ENCODE data around the gene PLCG2. TPM values are rescaled to one million over a fixed set of nuclear protein-coding genes. Genes with fewer than 3 reads are reported as not detected.
A peak's percentile ranks its signal among the peaks of the same experiment; 100 is the strongest.

Gene PLCG2
- total RNA-seq, 1 donor from 2014 or later: 8.4 TPM

GRCh38 chr16:81891736-81892364, 112.8 kb downstream of the PLCG2 start:
- peaks cover 0 to under 1% (median 0%) of the 10 kb centered on the region in 3 donors for H3K4me1 ChIP-seq (ENCODE audit: control insufficient read depth in 3 of 3, insufficient read depth in 3 of 3, low read length in 3 of 3)
- no peak overlapping the region for H3K9ac ChIP-seq (ENCODE audit: low read depth in 1 of 3, low read length in 3 of 3)
- H3K27ac ChIP-seq (ENCODE audit: low read depth, low read length): no peak overlapping the region
- H3K36me3 ChIP-seq (ENCODE audit: control insufficient read depth in 3 of 3, insufficient read depth in 3 of 3, low read length in 3 of 3): peaks cover 0 to 2% (median 0%) of the 10 kb centered on the region in 3 donors
- no peak overlapping the region for H3K4me3 ChIP-seq (ENCODE audit: low read length in 3 of 3)
- no peaks in the 10 kb centered on the region for H3K9me3 ChIP-seq (ENCODE audit: control insufficient read depth in 3 of 3, low read length in 3 of 3)
- peaks cover 0 to 6% (median 5%) of the 10 kb centered on the region in 3 donors for H3K27me3 ChIP-seq (ENCODE audit: control insufficient read depth in 3 of 3, insufficient read depth in 3 of 3, low read length in 3 of 3)

- no peaks in the 10 kb centered on the region for H3K9me3 ChIP-seq (ENCODE audit: control insufficient read depth in 3 of 3, low read length in 3 of 3)
- H3K4me3 ChIP-seq (ENCODE audit: low read length in 3 of 3): no peak overlapping the region
- no peak overlapping the region for H3K9ac ChIP-seq (ENCODE audit: low read depth in 1 of 3, low read length in 3 of 3)
- no peak overlapping the region for H3K27ac ChIP-seq (ENCODE audit: low read depth, low read length)
- peaks cover 0 to 4% (median 2%) of the 10 kb centered on the region in 3 donors for H3K4me1 ChIP-seq (ENCODE audit: control insufficient read depth in 3 of 3, insufficient read depth in 3 of 3, low read length in 3 of 3)
- H3K36me3 ChIP-seq (ENCODE audit: control insufficient read depth in 3 of 3, insufficient read depth in 3 of 3, low read length in 3 of 3): peaks cover 0 to 2% (median 0%) of the 10 kb centered on the region in 3 donors
- H3K27me3 ChIP-seq (ENCODE audit: control insufficient read depth in 3 of 3, insufficient read depth in 3 of 3, low read length in 3 of 3): peaks cover 0 to 6% (median 5%) of the 10 kb centered on the region in 3 donors
These were observed 115.5 kb downstream of the PLCG2 start for GRCh38 chr16:81894592-81894991.

GRCh38 chr16:81896902-81897301, 117.8 kb downstream of the PLCG2 start:
- H3K27me3 ChIP-seq (ENCODE audit: control insufficient read depth in 3 of 3, insufficient read depth in 3 of 3, low read length in 3 of 3): peaks cover 0 to 4% (median 3%) of the 10 kb centered on the region in 3 donors

GRCh38 chr16:81899601-81900000, 120.5 kb downstream of the PLCG2 start:
- no peak overlapping the region for H3K27ac ChIP-seq (ENCODE audit: low read depth, low read length)
- H3K36me3 ChIP-seq (ENCODE audit: control insufficient read depth in 3 of 3, insufficient read depth in 3 of 3, low read length in 3 of 3): peaks cover 0 to 2% (median 0%) of the 10 kb centered on the region in 3 donors
- H3K27me3 ChIP-seq (ENCODE audit: control insufficient read depth in 3 of 3, insufficient read depth in 3 of 3, low read length in 3 of 3): no peaks in the 10 kb centered on the region
- no peaks in the 10 kb centered on the region for H3K9me3 ChIP-seq (ENCODE audit: control insufficient read depth in 3 of 3, low read length in 3 of 3)
- H3K9ac ChIP-seq (ENCODE audit: low read depth in 1 of 3, low read length in 3 of 3): no peak overlapping the region
- no peak overlapping the region for H3K4me3 ChIP-seq (ENCODE audit: low read length in 3 of 3)
- peaks cover 2 to 4% (median 4%) of the 10 kb centered on the region in 3 donors for H3K4me1 ChIP-seq (ENCODE audit: control insufficient read depth in 3 of 3, insufficient read depth in 3 of 3, low read length in 3 of 3)

More at GRCh38 chr16:81896902-81897301, 117.8 kb downstream of the PLCG2 start:
- peaks cover 0 to 2% (median 0%) of the 10 kb centered on the region in 3 donors for H3K36me3 ChIP-seq (ENCODE audit: control insufficient read depth in 3 of 3, insufficient read depth in 3 of 3, low read length in 3 of 3)
- H3K4me1 ChIP-seq (ENCODE audit: control insufficient read depth in 3 of 3, insufficient read depth in 3 of 3, low read length in 3 of 3): peaks cover 2 to 4% (median 4%) of the 10 kb centered on the region in 3 donors
- H3K9me3 ChIP-seq (ENCODE audit: control insufficient read depth in 3 of 3, low read length in 3 of 3): no peaks in the 10 kb centered on the region
- H3K27ac ChIP-seq (ENCODE audit: low read depth, low read length): no peak overlapping the region
- no peak overlapping the region for H3K4me3 ChIP-seq (ENCODE audit: low read length in 3 of 3)
- H3K9ac ChIP-seq (ENCODE audit: low read depth in 1 of 3, low read length in 3 of 3): no peak overlapping the region

GRCh38 chr16:81900014-81900413, 120.9 kb downstream of the PLCG2 start:
- Histone ChIP-seq H3K9ac (ENCODE audit: low read depth in 1 of 3, low read length in 3 of 3) (no peak overlapping the region), H3K36me3 (ENCODE audit: control insufficient read depth in 3 of 3, insufficient read depth in 3 of 3, low read length in 3 of 3) (peaks cover 0 to 2% (median 0%) of the 10 kb centered on the region in 3 donors), H3K9me3 (ENCODE audit: control insufficient read depth in 3 of 3, low read length in 3 of 3) (no peaks in the 10 kb centered on the region), H3K4me3 (ENCODE audit: low read length in 3 of 3) (no peak overlapping the region), H3K27ac (ENCODE audit: low read depth, low read length) (no peak overlapping the region), H3K4me1 (ENCODE audit: control insufficient read depth in 3 of 3, insufficient read depth in 3 of 3, low read length in 3 of 3) (peaks cover 2 to 4% (median 4%) of the 10 kb centered on the region in 3 donors), H3K27me3 (ENCODE audit: control insufficient read depth in 3 of 3, insufficient read depth in 3 of 3, low read length in 3 of 3) (no peaks in the 10 kb centered on the region)

GRCh38 chr16:81900456-81900855, 121.4 kb downstream of the PLCG2 start:
- Histone ChIP-seq H3K27ac (ENCODE audit: low read depth, low read length) (no peak overlapping the region), H3K9ac (ENCODE audit: low read depth in 1 of 3, low read length in 3 of 3) (no peak overlapping the region), H3K4me1 (ENCODE audit: control insufficient read depth in 3 of 3, insufficient read depth in 3 of 3, low read length in 3 of 3) (peaks cover 2 to 4% (median 4%) of the 10 kb centered on the region in 3 donors), H3K27me3 (ENCODE audit: control insufficient read depth in 3 of 3, insufficient read depth in 3 of 3, low read length in 3 of 3) (no peaks in the 10 kb centered on the region), H3K9me3 (ENCODE audit: control insufficient read depth in 3 of 3, low read length in 3 of 3) (no peaks in the 10 kb centered on the region), H3K36me3 (ENCODE audit: control insufficient read depth in 3 of 3, insufficient read depth in 3 of 3, low read length in 3 of 3) (peaks cover 0 to 2% (median 0%) of the 10 kb centered on the region in 3 donors), H3K4me3 (ENCODE audit: low read length in 3 of 3) (no peak overlapping the region)

GRCh38 chr16:81901484-81901883, 122.4 kb downstream of the PLCG2 start:
- Histone ChIP-seq H3K4me1 (ENCODE audit: control insufficient read depth in 3 of 3, insufficient read depth in 3 of 3, low read length in 3 of 3) (peaks cover 2 to 4% (median 4%) of the 10 kb centered on the region in 3 donors), H3K4me3 (ENCODE audit: low read length in 3 of 3) (no peak overlapping the region), H3K27ac (ENCODE audit: low read depth, low read length) (peak overlapping the region; percentile 23), H3K36me3 (ENCODE audit: control insufficient read depth in 3 of 3, insufficient read depth in 3 of 3, low read length in 3 of 3) (no peaks in the 10 kb centered on the region), H3K9ac (ENCODE audit: low read depth in 1 of 3, low read length in 3 of 3) (no peak overlapping the region), H3K27me3 (ENCODE audit: control insufficient read depth in 3 of 3, insufficient read depth in 3 of 3, low read length in 3 of 3) (no peaks in the 10 kb centered on the region), H3K9me3 (ENCODE audit: control insufficient read depth in 3 of 3, low read length in 3 of 3) (no peaks in the 10 kb centered on the region)

- H3K27ac ChIP-seq (ENCODE audit: low read depth, low read length): peak overlapping the region; percentile 23
- no peaks in the 10 kb centered on the region for H3K36me3 ChIP-seq (ENCODE audit: control insufficient read depth in 3 of 3, insufficient read depth in 3 of 3, low read length in 3 of 3)
These were observed 122.9 kb downstream of the PLCG2 start for GRCh38 chr16:81902025-81902424.

GRCh38 chr16:81904320-81904719, 125.2 kb downstream of the PLCG2 start:
- Histone ChIP-seq H3K27ac (ENCODE audit: low read depth, low read length) (no peak overlapping the region), H3K27me3 (ENCODE audit: control insufficient read depth in 3 of 3, insufficient read depth in 3 of 3, low read length in 3 of 3) (no peaks in the 10 kb centered on the region), H3K36me3 (ENCODE audit: control insufficient read depth in 3 of 3, insufficient read depth in 3 of 3, low read length in 3 of 3) (peaks cover 0 to 2% (median 0%) of the 10 kb centered on the region in 3 donors), H3K4me3 (ENCODE audit: low read length in 3 of 3) (no peak overlapping the region), H3K4me1 (ENCODE audit: control insufficient read depth in 3 of 3, insufficient read depth in 3 of 3, low read length in 3 of 3) (peaks cover 0 to 4% (median 0%) of the 10 kb centered on the region in 3 donors), H3K9me3 (ENCODE audit: control insufficient read depth in 3 of 3, low read length in 3 of 3) (no peaks in the 10 kb centered on the region), H3K9ac (ENCODE audit: low read depth in 1 of 3, low read length in 3 of 3) (no peak overlapping the region)

More at GRCh38 chr16:81902025-81902424, 122.9 kb downstream of the PLCG2 start:
- H3K9me3 ChIP-seq (ENCODE audit: control insufficient read depth in 3 of 3, low read length in 3 of 3): no peaks in the 10 kb centered on the region
- H3K4me1 ChIP-seq (ENCODE audit: control insufficient read depth in 3 of 3, insufficient read depth in 3 of 3, low read length in 3 of 3): peaks cover 2 to 4% (median 2%) of the 10 kb centered on the region in 3 donors
- H3K4me3 ChIP-seq (ENCODE audit: low read length in 3 of 3): no peak overlapping the region
- H3K9ac ChIP-seq (ENCODE audit: low read depth in 1 of 3, low read length in 3 of 3): no peak overlapping the region
- no peaks in the 10 kb centered on the region for H3K27me3 ChIP-seq (ENCODE audit: control insufficient read depth in 3 of 3, insufficient read depth in 3 of 3, low read length in 3 of 3)

GRCh38 chr16:81905277-81905676, 126.2 kb downstream of the PLCG2 start:
- Histone ChIP-seq H3K4me1 (ENCODE audit: control insufficient read depth in 3 of 3, insufficient read depth in 3 of 3, low read length in 3 of 3) (peaks cover 0 to 4% (median 0%) of the 10 kb centered on the region in 3 donors), H3K27me3 (ENCODE audit: control insufficient read depth in 3 of 3, insufficient read depth in 3 of 3, low read length in 3 of 3) (no peaks in the 10 kb centered on the region), H3K36me3 (ENCODE audit: control insufficient read depth in 3 of 3, insufficient read depth in 3 of 3, low read length in 3 of 3) (peaks cover 0 to 2% (median 0%) of the 10 kb centered on the region in 3 donors), H3K9ac (ENCODE audit: low read depth in 1 of 3, low read length in 3 of 3) (no peak overlapping the region), H3K27ac (ENCODE audit: low read depth, low read length) (no peak overlapping the region), H3K9me3 (ENCODE audit: control insufficient read depth in 3 of 3, low read length in 3 of 3) (no peaks in the 10 kb centered on the region), H3K4me3 (ENCODE audit: low read length in 3 of 3) (no peak overlapping the region)

All from skeletal muscle tissue (tissue), 4 donors.